Suprapubic skin (tissue), 4 donors: ENCODE results near the gene PWWP2B.

Experiments used
- CTCF ChIP-seq, 2 donors: fragments of 200-600 bp in 1 of 2; fragments of 450-650 bp in 1 of 2; sonication (generic) in 1 of 2; IDR thresholded peaks; one replicate each; pipeline ENCODE4 v1.5.1; 2016 to 2019; ENCODE audit warnings: antibody characterized with exemption in 2 of 2, mild to moderate bottlenecking in 1 of 2, moderate library complexity in 1 of 2
- POLR2A ChIP-seq, 2 donors: fragments of 450-650 bp; IDR thresholded peaks; one replicate each; pipeline ENCODE4 v1.6.1; 2017; ENCODE audit warnings: antibody characterized with exemption in 2 of 2, mild to moderate bottlenecking in 2 of 2, moderate library complexity in 2 of 2
- POLR2AphosphoS5 ChIP-seq, 3 donors: sonication (generic); formaldehyde crosslinking; IDR thresholded peaks; one replicate each; pipeline ENCODE4 v1.6.1; 2017; ENCODE audit warnings: antibody characterized with exemption in 3 of 3

GRCh38 chr10:132365102-132365501, 31.9 kb upstream of the PWWP2B start:
- TF ChIP-seq CTCF (IDR thresholded peaks at IDR 0.05) (no peak), POLR2A (IDR thresholded peaks at IDR 0.05) (no peak), POLR2AphosphoS5 (IDR thresholded peaks at IDR 0.05) (no peak)
